ENCODE data around the gene DUSP15. TPM values are rescaled to one million over a fixed set of nuclear protein-coding genes. Genes with fewer than 3 reads are reported as not detected.

The DUSP15 gene
- total and polyA plus RNA-seq, 2 of the 8 experiments (the other 6 are each of a cell fraction or from before 2014, with no cell fraction given), result 0.91 to 3.2 TPM

GRCh38 chr20:31869942-31870725 lies at the start of gene DUSP15, which contains the start of gene TTLL9 (continued):
- TF ChIP-seq CTCF (IDR thresholded peaks at IDR 0.05; ENCODE audit: control extremely low read depth in 1 of 3, insufficient read depth in 1 of 3, low read depth in 1 of 3, low read length in 3 of 3) (peak in 1 of 3 experiments; percentile 0; a peak in 1 of 4 replicates), POLR2A (IDR thresholded peaks at IDR 0.05; ENCODE audit: control extremely low read depth in 1 of 2, low read depth in 2 of 2, low read length in 2 of 2) (peak in 1 of 2 experiments; percentile 32; a peak in 1 of 3 replicates), EP300 (IDR thresholded peaks at IDR 0.05; ENCODE audit: borderline replicate concordance in 1 of 2, low read depth in 2 of 2, low read length in 2 of 2) (peak in 1 of 2 experiments; percentile 45; a peak in 1 of 3 replicates), JUND (IDR thresholded peaks at IDR 0.05; ENCODE audit: low read length) (0 out of 2 replicates have a peak, but pooled peaks have one; percentile 18), SUZ12 (IDR thresholded peaks at IDR 0.05; ENCODE audit: low read length) (peak; percentile 73)

Data from H1 (cell line).